ENCODE data around the gene CFAP206. TPM values are rescaled to one million over a fixed set of nuclear protein-coding genes. Genes with fewer than 3 reads are reported as not detected.

Gene CFAP206
- total RNA-seq, 1 experiment from 2014 or later: not detected

DNA sequence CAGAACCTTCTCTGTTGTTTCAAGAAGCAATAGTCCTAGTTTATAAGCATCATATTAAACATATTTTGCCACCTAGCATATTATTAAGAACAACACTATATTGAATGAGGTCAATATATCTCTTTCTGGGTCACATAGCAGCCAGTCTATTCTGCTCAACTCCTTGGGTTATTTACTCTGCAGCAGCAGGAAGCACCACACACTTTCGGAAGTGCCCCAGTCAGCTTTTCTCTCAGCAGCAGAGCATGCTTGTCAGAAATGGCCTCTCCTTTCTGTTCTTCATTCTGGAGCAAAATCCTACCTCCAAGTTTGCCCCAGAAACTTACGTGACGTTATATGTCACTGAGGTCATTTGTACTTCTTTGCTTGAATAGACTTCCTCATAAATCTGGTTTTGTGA is 22.7 kb downstream of the CFAP206 start:
- TF ChIP-seq CTCF (conservative IDR thresholded peaks at IDR 0.05): no peak
- Histone ChIP-seq H2BK12ac (ENCODE audit: insufficient read length, low read depth, low read length) (no peak overlapping the region), H4K5ac (ENCODE audit: insufficient read length, low read depth, low read length) (no peak overlapping the region), H3K27me3 (ENCODE audit: insufficient read depth, low read length) (no peaks in the 10 kb centered on the region), H3K56ac (ENCODE audit: insufficient read length, low read depth, low read length) (no peak overlapping the region), H3K4me1 (ENCODE audit: insufficient read depth, low read length) (no peaks in the 10 kb centered on the region), H4K8ac (replicated peaks; ENCODE audit: insufficient read length, low read depth, low read length) (no peak overlapping the region), H4K91ac (ENCODE audit: insufficient read length, low read depth, low read length) (no peak overlapping the region), H3K4me2 (ENCODE audit: insufficient read depth, insufficient read length, low read length) (no peak overlapping the region), H3K18ac (ENCODE audit: insufficient read length, low read depth, low read length) (no peak overlapping the region), H3K23ac (ENCODE audit: insufficient read length, low read depth, low read length) (no peak overlapping the region), H2BK20ac (ENCODE audit: low read depth, low read length, poor library complexity, severe bottlenecking) (no peak overlapping the region), H2BK15ac (ENCODE audit: low read depth, low read length) (no peak overlapping the region), H3K79me2 (ENCODE audit: insufficient read depth, low read length) (no peaks in the 10 kb centered on the region), H3K9me3 (ENCODE audit: control insufficient read depth, low read depth, low read length) (no peaks in the 10 kb centered on the region), H3K9ac (ENCODE audit: extremely low read depth, insufficient read length, low read length) (no peak overlapping the region), H2AFZ (ENCODE audit: low read length) (no peak overlapping the region), H2BK120ac (ENCODE audit: low read depth, low read length, poor library complexity, severe bottlenecking) (no peak overlapping the region), H3K23me2 (ENCODE audit: insufficient read length, low read depth, low read length, poor library complexity, severe bottlenecking) (no peaks in the 10 kb centered on the region), H3T11ph (ENCODE audit: low read length) (no peak overlapping the region), H3K4ac (ENCODE audit: low read depth, low read length) (no peak overlapping the region), H3K79me1 (ENCODE audit: insufficient read depth, low read depth, low read length, poor library complexity, severe bottlenecking) (no peaks in the 10 kb centered on the region), H3K27ac (ENCODE audit: insufficient read length, low read depth, low read length) (no peak overlapping the region), H3K14ac (ENCODE audit: insufficient read depth, low read length) (no peak overlapping the region), H2AK5ac (ENCODE audit: insufficient read length, low read length) (no peak overlapping the region), H2BK5ac (ENCODE audit: insufficient read length, low read length) (no peak overlapping the region), H4K20me1 (ENCODE audit: control insufficient read depth, insufficient read depth, insufficient read length) (no peaks in the 10 kb centered on the region)
- no peak for DNase-seq
- Mint-ChIP-seq H3K9me3 (peaks cover 0 to 3% of the 10 kb centered on the region in 2 experiments; a peak in 2 of 5 replicates), H3K4me1 (no peaks in the 10 kb centered on the region), H3K4me3 (no peak overlapping the region), H3K36me3 (ENCODE audit: insufficient read depth in 1 of 3, low read depth in 3 of 3) (no peaks in the 10 kb centered on the region), H3K27me3 (ENCODE audit: low read depth) (no peaks in the 10 kb centered on the region; the same call in 1 of the 2 replicates), H3K27ac (no peak overlapping the region)
- no CpG with 5 or more reads among the region's 3 CpGs for WGBS (ENCODE audit: extremely low coverage, insufficient read length, low lambda C conversion rate)

Data from H9 (cell line).